Stimulated activated CD8-positive, alpha-beta memory T cell treated with anti-CD3 and anti-CD28 coated beads, Interleukin-7, amount 100 ng/mL, for 48 hours (primary cell): ENCODE results near the gene ALKBH3.

ENCODE experiments used
- DNase-seq, 2 donors: peaks; one replicate each; pipeline ENCODE4 v3.0.0-alpha.2; 2020; ENCODE audit warnings: low read depth in 1 of 2; ENCODE audit errors: extremely low read depth in 1 of 2

Gene ALKBH3

GRCh38 chr11:43892851-43893250 lies 12.2 kb downstream of the ALKBH3 start:
- no peak for DNase-seq

GRCh38 chr11:43894546-43894945 lies 13.9 kb downstream of the ALKBH3 start:
- DNase-seq: no peak

- DNase-seq: no peak
Observed at GRCh38 chr11:43895601-43896000, 15.0 kb downstream of the ALKBH3 start.

GRCh38 chr11:43898574-43898973 lies 17.9 kb downstream of the ALKBH3 start:
- DNase-seq: no peak

- no peak for DNase-seq
Observed at GRCh38 chr11:43899094-43899493, 18.5 kb downstream of the ALKBH3 start.

GRCh38 chr11:43901551-43901950 lies 20.9 kb downstream of the ALKBH3 start:
- no peak for DNase-seq

GRCh38 chr11:43903078-43903477 lies 22.4 kb downstream of the ALKBH3 start:
- DNase-seq: no peak

- no peak for DNase-seq
Observed at GRCh38 chr11:43903969-43904368, 23.3 kb downstream of the ALKBH3 start.

- DNase-seq: no peak
Observed at GRCh38 chr11:43904742-43905535, 24.3 kb downstream of the ALKBH3 start.

- DNase-seq: no peak
Observed at GRCh38 chr11:43905813-43906241, 25.2 kb downstream of the ALKBH3 start.

GRCh38 chr11:43907028-43907975 lies 26.7 kb downstream of the ALKBH3 start:
- DNase-seq: no peak

- no peak for DNase-seq
Observed at GRCh38 chr11:43908191-43908590, 27.6 kb downstream of the ALKBH3 start.

- DNase-seq: no peak
Observed at GRCh38 chr11:43908683-43909082, 28.1 kb downstream of the ALKBH3 start.

- no peak for DNase-seq
Observed at GRCh38 chr11:43913829-43914380, 33.3 kb downstream of the ALKBH3 start.

GRCh38 chr11:43914466-43914865 lies 33.8 kb downstream of the ALKBH3 start:
- no peak for DNase-seq

- DNase-seq: no peak
Observed at GRCh38 chr11:43916621-43917020, 36.0 kb downstream of the ALKBH3 start.

- no peak for DNase-seq
Observed at GRCh38 chr11:43917851-43918250, 37.2 kb downstream of the ALKBH3 start.

GRCh38 chr11:43918662-43919061 lies 38.0 kb downstream of the ALKBH3 start:
- no peak for DNase-seq

- DNase-seq: no peak
Observed at GRCh38 chr11:43919852-43920597, 39.4 kb downstream of the ALKBH3 start.

- peak in 1 of 2 donors; percentile 30 for DNase-seq
Observed at GRCh38 chr11:43920598-43921419, 40.2 kb downstream of the ALKBH3 start.
